Activated CD4-positive, alpha-beta T cell treated with anti-CD3 and anti-CD28 coated beads, Interleukin-2, amount 10 ng/mL, durations not matched to agents 24 days and 14 days (primary cell): ENCODE results near the gene HIPK4. TPM values are rescaled to one million over a fixed set of nuclear protein-coding genes. Genes with fewer than 3 reads are reported as not detected.
"Not testable (repeated sequence)": the region's sequence is repeated elsewhere in the genome, so short reads cannot be mapped to it uniquely, and the experiment has no call there.

Experiments
- DNase-seq: peaks from one replicate; pipeline ENCODE4 v3.0.0; 2022
- H3K27ac Mint-ChIP-seq: one replicate; pipeline ENCODE4 v1.8.0; 2022; ENCODE audit warnings: mild to moderate bottlenecking, mixed read lengths
- H3K27me3 Mint-ChIP-seq: one replicate; pipeline ENCODE4 v1.8.0; 2022; ENCODE audit warnings: mixed read lengths
- H3K36me3 Mint-ChIP-seq: one replicate; pipeline ENCODE4 v1.8.0; 2022; ENCODE audit warnings: low read depth, mild to moderate bottlenecking, mixed read lengths
- H3K4me1 Mint-ChIP-seq: one replicate; pipeline ENCODE4 v1.8.0; 2021; ENCODE audit warnings: mixed read lengths
- H3K4me3 Mint-ChIP-seq: one replicate; pipeline ENCODE4 v1.8.0; 2022; ENCODE audit warnings: mild to moderate bottlenecking, moderate library complexity, mixed read lengths
- H3K9me3 Mint-ChIP-seq: one replicate; pipeline ENCODE4 v1.8.0; 2021; ENCODE audit warnings: mixed read lengths
- intact Hi-C: fragments of 100-400 bp; cut with micrococcal nuclease; formaldehyde crosslinking; loops from one replicate; pipeline ENCODE4 v1.15.1; 2023
- total RNA-seq: library from RNA; stranded (reverse); gene quantifications from 2 replicates; pipeline ENCODE4 v1.2.3, GENCODE V29; 2022

The HIPK4 gene
- total RNA-seq, 1 donor from 2014 or later = not detected

GRCh38 chr19:40337594-40337993, 52.4 kb downstream of the HIPK4 start:
- peaks cover 4% of the 10 kb centered on the region for H3K4me1 Mint-ChIP-seq

GRCh38 chr19:40337107-40337506, 52.9 kb downstream of the HIPK4 start:
- no peaks in the 10 kb centered on the region for H3K9me3 Mint-ChIP-seq
- H3K36me3 Mint-ChIP-seq = peaks cover 30% of the 10 kb centered on the region
- H3K4me3 Mint-ChIP-seq = no peak overlapping the region
- no peak for DNase-seq
- intact Hi-C loops = no loop called here
- H3K27me3 Mint-ChIP-seq = no peaks in the 10 kb centered on the region
- no peaks in the 10 kb centered on the region for H3K4me1 Mint-ChIP-seq
- no peak overlapping the region for H3K27ac Mint-ChIP-seq

More at GRCh38 chr19:40337594-40337993, 52.4 kb downstream of the HIPK4 start:
- intact Hi-C loops = no loop called here
- H3K27me3 Mint-ChIP-seq = no peaks in the 10 kb centered on the region
- DNase-seq = no peak
- peaks cover 32% of the 10 kb centered on the region for H3K36me3 Mint-ChIP-seq
- H3K4me3 Mint-ChIP-seq = no peak overlapping the region
- H3K27ac Mint-ChIP-seq = no peak overlapping the region
- H3K9me3 Mint-ChIP-seq = no peaks in the 10 kb centered on the region

DNA sequence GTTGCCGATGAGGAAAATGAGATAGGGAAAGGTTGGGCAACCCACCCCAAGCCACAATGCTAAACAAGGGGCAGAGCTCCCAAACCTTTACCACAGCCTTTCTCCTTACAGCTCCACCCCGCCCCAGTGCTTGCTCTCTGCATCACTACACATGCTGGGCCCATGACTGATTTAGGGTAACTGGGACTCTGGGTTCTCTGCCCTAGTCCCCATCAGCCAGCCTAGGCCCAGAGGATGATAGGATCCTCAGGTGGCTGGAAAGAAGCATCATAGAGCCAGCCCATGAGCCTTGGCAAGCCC, 53.4 kb downstream of the HIPK4 start:
- H3K27ac Mint-ChIP-seq = no peak overlapping the region
- intact Hi-C loops = no loop called here
- H3K4me3 Mint-ChIP-seq = no peak overlapping the region
- no peak for DNase-seq
- H3K36me3 Mint-ChIP-seq = peaks cover 34% of the 10 kb centered on the region
- no peaks in the 10 kb centered on the region for H3K9me3 Mint-ChIP-seq
- H3K4me1 Mint-ChIP-seq = no peaks in the 10 kb centered on the region
- H3K27me3 Mint-ChIP-seq = no peaks in the 10 kb centered on the region

GRCh38 chr19:40335855-40336600, 54.0 kb downstream of the HIPK4 start:
- H3K4me1 Mint-ChIP-seq = no peaks in the 10 kb centered on the region
- H3K27ac Mint-ChIP-seq = no peak overlapping the region
- no peaks in the 10 kb centered on the region for H3K9me3 Mint-ChIP-seq
- H3K27me3 Mint-ChIP-seq = no peaks in the 10 kb centered on the region
- H3K4me3 Mint-ChIP-seq = no peak overlapping the region
- H3K36me3 Mint-ChIP-seq = peaks cover 40% of the 10 kb centered on the region
- intact Hi-C loops = no loop called here
- no peak for DNase-seq

GRCh38 chr19:40335101-40335500, 54.9 kb downstream of the HIPK4 start:
- no peak for DNase-seq
- Mint-ChIP-seq H3K4me1 (no peaks in the 10 kb centered on the region), H3K27me3 (no peaks in the 10 kb centered on the region), H3K27ac (no peak overlapping the region), H3K4me3 (no peak overlapping the region), H3K9me3 (no peaks in the 10 kb centered on the region), H3K36me3 (peaks cover 40% of the 10 kb centered on the region)
- intact Hi-C loops = no loop called here

- H3K27ac Mint-ChIP-seq, H3K4me3 Mint-ChIP-seq, H3K4me1 Mint-ChIP-seq, DNase-seq, H3K9me3 Mint-ChIP-seq, intact Hi-C loops, H3K27me3 Mint-ChIP-seq: not testable (repeated sequence)
- H3K36me3 Mint-ChIP-seq = peaks cover 44% of the 10 kb centered on the region
Observed at GRCh38 chr19:40333083-40333482, 56.9 kb downstream of the HIPK4 start.

DNA sequence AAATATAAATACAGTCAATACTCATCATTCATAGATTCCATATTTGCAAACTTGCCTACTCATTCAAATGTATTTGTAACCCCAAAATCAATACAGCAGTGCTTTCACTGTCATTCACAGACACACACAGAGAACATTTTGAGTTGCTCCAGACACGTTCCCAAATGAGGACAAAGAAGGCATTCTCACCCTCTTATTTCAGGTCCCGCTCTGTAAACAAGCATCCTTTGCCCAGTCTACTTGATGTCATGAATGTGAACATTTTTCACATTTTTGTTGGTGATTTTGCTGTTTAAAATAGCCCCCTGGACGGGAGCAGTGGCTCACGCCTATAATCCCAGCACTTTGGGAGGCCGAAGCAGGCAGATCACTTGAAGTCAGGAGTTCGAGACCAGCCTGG, 57.3 kb downstream of the HIPK4 start:
- DNase-seq = no peak
- Mint-ChIP-seq H3K4me3 (no peak overlapping the region), H3K27ac (no peak overlapping the region)

GRCh38 chr19:40331052-40331451, 58.9 kb downstream of the HIPK4 start:
- Mint-ChIP-seq H3K4me3 (no peak overlapping the region), H3K27me3 (no peaks in the 10 kb centered on the region), H3K9me3 (no peaks in the 10 kb centered on the region), H3K4me1 (no peaks in the 10 kb centered on the region), H3K36me3 (peaks cover 43% of the 10 kb centered on the region), H3K27ac (no peak overlapping the region)
- DNase-seq = no peak
- intact Hi-C loops = no loop called here

More for the DNA sequence above, 57.3 kb downstream of the HIPK4 start:
- Mint-ChIP-seq H3K27me3 (no peaks in the 10 kb centered on the region), H3K36me3 (peaks cover 45% of the 10 kb centered on the region), H3K4me1 (no peaks in the 10 kb centered on the region), H3K9me3 (no peaks in the 10 kb centered on the region)
- intact Hi-C loops = no loop called here

Other genes starting within 250 kb of the HIPK4 start
- 16.6 and 17.6 TPM in 2 replicates for gene MAP3K10, start 198.8 kb downstream of the HIPK4 start, total RNA-seq
- gene TTC9B, start 171.8 kb downstream of the HIPK4 start, total RNA-seq = not detected in 2 replicates
- 0.19 and 0.28 TPM in 2 replicates for gene CCNP, start 163.5 kb downstream of the HIPK4 start, total RNA-seq
- 160 and 163 TPM in 2 replicates for gene AKT2, start 104.8 kb downstream of the HIPK4 start, total RNA-seq
- gene C19orf47, start 41.8 kb downstream of the HIPK4 start, total RNA-seq = 24.4 and 28.9 TPM in 2 replicates
- 49.4 and 52.2 TPM in 2 replicates for gene PLD3, start 41.5 kb downstream of the HIPK4 start, total RNA-seq
- gene PRX, start 23.2 kb upstream of the HIPK4 start, total RNA-seq = 0.84 and 0.90 TPM in 2 replicates
- gene SERTAD1, start 35.8 kb upstream of the HIPK4 start, total RNA-seq = 19.3 and 20.8 TPM in 2 replicates
- gene SERTAD3, start 54.2 kb upstream of the HIPK4 start, total RNA-seq = 10.8 and 12.5 TPM in 2 replicates
- 7.5 and 10.6 TPM in 2 replicates for gene BLVRB, start 75.6 kb upstream of the HIPK4 start, total RNA-seq
- 0.36 and 0.51 TPM in 2 replicates for gene SPTBN4, start 76.8 kb upstream of the HIPK4 start, total RNA-seq
- 111 and 113 TPM in 2 replicates for gene SHKBP1, start 186.7 kb upstream of the HIPK4 start, total RNA-seq
- 123 and 126 TPM in 2 replicates for gene LTBP4, start 211.2 kb upstream of the HIPK4 start, total RNA-seq